Lower lobe of right lung (tissue), 2 donors: Measurements from ENCODE around the gene NT5C1A. TPM values are rescaled to one million over a fixed set of nuclear protein-coding genes. Genes with fewer than 3 reads are reported as not detected.

ENCODE experiments used
- ATAC-seq, 2 donors: fragments of 200-7000 bp; cut with Tn5 transposase; one replicate each; pipeline ENCODE4 v1.9.1; 2020 to 2022; ENCODE audit warnings: mild to moderate bottlenecking in 2 of 2, moderate library complexity in 2 of 2
- DNase-seq: peaks from one replicate; pipeline ENCODE4 v3.0.0-alpha.2; 2020
- H3K27ac ChIP-seq: fragments of 200-600 bp; one replicate; pipeline ENCODE4 v1.8.0; 2022
- H3K27me3 ChIP-seq: fragments of 200-600 bp; one replicate; pipeline ENCODE4 v1.8.0; 2022; ENCODE audit warnings: low read depth
- H3K36me3 ChIP-seq: fragments of 200-600 bp; one replicate; pipeline ENCODE4 v1.8.0; 2022; ENCODE audit warnings: mild to moderate bottlenecking
- H3K4me1 ChIP-seq: fragments of 200-600 bp; one replicate; pipeline ENCODE4 v1.8.0; 2022
- H3K4me3 ChIP-seq: fragments of 200-600 bp; one replicate; pipeline ENCODE4 v1.8.0; 2022; ENCODE audit warnings: mild to moderate bottlenecking
- H3K9me3 ChIP-seq: fragments of 200-600 bp; one replicate; pipeline ENCODE4 v1.8.0; 2022
- intact Hi-C: fragments of 100-400 bp; cut with DNase I; formaldehyde crosslinking; loops from one replicate; pipeline ENCODE4 v1.11.0; 2022
- total RNA-seq: library from RNA; stranded (reverse); fragmentation: NEBNext Ultra II Directional; extraction: Animal tissue kit (Norgen Biotek cat#: 25700); gene quantifications from one replicate; pipeline ENCODE4 v1.2.1, GENCODE V29; 2021
- TF ChIP-seq, protein P1 (sequence below): fragments of 200-600 bp; IDR thresholded peaks from one replicate; pipeline ENCODE4 v1.8.0; 2022; ENCODE audit warnings: antibody characterized with exemption, mild to moderate bottlenecking
- donor health status: DM: no; HTN: yes; CAD: no; lungs with severe emphysema.

Gene NT5C1A
- total RNA-seq, 1 donor from 2014 or later: not detected

DNA sequence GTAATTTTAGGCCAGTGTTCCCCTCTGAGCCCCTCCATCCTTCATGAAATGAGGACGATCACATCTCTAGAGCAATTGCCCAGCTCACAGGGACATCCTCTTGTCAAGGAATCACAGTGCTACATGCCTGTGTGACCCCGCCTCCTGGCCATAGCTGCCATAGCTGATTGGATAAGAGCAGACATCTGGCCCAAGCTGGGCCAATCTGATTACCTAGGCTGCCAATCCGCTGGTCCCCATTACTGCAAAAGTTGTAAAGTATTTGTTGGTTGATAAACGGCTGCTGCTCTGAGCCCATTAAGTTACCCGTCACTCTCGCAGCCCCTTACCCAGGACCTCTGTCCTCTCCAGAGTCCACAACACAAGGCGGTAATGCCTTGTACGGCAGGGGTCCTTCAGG, 8.3 kb downstream of the NT5C1A start:
- Histone ChIP-seq H3K9me3 (no peaks in the 10 kb centered on the region), H3K27me3 (no peaks in the 10 kb centered on the region), H3K27ac (no peak overlapping the region), H3K4me3 (no peak overlapping the region), H3K36me3 (no peaks in the 10 kb centered on the region), H3K4me1 (no peaks in the 10 kb centered on the region)
- no peak for DNase-seq
- intact Hi-C loops: no loop called here
- TF ChIP-seq, protein P1, sequence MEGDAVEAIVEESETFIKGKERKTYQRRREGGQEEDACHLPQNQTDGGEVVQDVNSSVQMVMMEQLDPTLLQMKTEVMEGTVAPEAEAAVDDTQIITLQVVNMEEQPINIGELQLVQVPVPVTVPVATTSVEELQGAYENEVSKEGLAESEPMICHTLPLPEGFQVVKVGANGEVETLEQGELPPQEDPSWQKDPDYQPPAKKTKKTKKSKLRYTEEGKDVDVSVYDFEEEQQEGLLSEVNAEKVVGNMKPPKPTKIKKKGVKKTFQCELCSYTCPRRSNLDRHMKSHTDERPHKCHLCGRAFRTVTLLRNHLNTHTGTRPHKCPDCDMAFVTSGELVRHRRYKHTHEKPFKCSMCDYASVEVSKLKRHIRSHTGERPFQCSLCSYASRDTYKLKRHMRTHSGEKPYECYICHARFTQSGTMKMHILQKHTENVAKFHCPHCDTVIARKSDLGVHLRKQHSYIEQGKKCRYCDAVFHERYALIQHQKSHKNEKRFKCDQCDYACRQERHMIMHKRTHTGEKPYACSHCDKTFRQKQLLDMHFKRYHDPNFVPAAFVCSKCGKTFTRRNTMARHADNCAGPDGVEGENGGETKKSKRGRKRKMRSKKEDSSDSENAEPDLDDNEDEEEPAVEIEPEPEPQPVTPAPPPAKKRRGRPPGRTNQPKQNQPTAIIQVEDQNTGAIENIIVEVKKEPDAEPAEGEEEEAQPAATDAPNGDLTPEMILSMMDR: no peak
- ATAC-seq: no peak

DNA sequence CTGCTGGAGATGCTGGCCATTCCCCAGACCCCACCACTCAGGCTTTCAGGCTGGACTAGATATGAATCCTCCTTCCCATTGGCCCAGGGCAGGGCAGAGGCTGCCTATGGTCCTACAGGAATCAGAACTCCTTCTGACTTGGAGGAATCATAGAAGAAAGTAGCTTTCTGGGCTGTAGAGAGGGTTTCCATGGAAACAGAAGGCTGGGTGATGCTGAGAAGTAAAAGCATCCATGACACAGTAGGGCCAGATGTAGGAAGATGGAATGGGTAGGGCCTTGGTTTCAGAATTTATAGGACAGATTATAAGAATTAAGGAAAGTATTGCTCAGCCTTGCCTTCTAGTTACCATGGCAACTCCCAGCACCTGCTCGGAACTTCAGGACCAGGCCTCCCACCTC, 9.0 kb downstream of the NT5C1A start:
- no peak for ATAC-seq
- H3K27ac ChIP-seq: no peak overlapping the region
- intact Hi-C loops: no loop called here
- no peak for DNase-seq
- no peak overlapping the region for H3K4me3 ChIP-seq
- H3K9me3 ChIP-seq: no peaks in the 10 kb centered on the region
- no peaks in the 10 kb centered on the region for H3K36me3 ChIP-seq
- no peaks in the 10 kb centered on the region for H3K27me3 ChIP-seq
- no peaks in the 10 kb centered on the region for H3K4me1 ChIP-seq
- TF ChIP-seq, protein P1: no peak

DNA sequence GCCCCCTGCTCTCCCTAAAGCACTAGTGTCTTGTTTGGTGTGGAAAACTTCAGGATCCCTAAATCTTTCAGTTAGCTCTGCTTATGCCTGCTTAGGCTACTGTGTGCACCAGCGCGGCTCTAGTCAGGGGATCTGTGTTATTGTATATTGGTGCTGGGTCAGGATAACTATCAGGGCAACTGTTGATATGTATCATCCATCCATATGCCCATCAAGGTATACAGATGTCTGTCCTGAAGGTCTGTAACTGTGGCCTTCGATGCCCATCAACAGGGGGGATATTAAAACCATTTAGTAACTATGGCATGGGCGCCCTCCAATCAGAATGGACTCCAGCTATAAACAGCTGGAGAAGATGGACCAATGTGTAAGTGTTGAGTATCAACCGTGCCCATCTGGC, 12.4 kb downstream of the NT5C1A start:
- DNase-seq: no peak
- intact Hi-C loops: no loop called here
- ATAC-seq: no peak
- TF ChIP-seq, protein P1: no peak
- Histone ChIP-seq H3K27me3 (no peaks in the 10 kb centered on the region), H3K27ac (no peak overlapping the region), H3K9me3 (no peaks in the 10 kb centered on the region), H3K36me3 (no peaks in the 10 kb centered on the region), H3K4me3 (no peak overlapping the region), H3K4me1 (no peaks in the 10 kb centered on the region)

DNA sequence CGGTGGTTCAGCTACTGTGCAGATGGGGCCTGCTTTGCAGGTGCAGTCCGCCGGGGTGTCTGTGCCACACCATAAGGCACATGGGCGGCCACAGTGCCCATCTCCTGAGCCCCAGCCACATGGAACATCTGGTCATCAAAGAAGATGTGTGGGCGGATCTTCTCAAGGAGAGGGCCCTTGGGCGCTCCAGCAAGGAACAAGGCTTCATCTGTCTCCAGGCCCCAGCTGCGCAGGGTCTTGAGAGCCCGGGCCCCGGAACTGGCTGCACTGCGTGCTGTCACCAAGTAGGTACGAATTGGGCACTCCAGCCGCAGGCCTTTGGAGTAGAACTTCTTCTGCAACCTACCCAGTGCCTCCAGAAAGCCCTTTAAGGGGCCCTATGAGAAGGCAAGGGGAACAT, 12.8 kb downstream of the NT5C1A start:
- TF ChIP-seq, protein P1: no peak
- DNase-seq (no peak), ATAC-seq (no peak)
- Histone ChIP-seq H3K9me3 (no peaks in the 10 kb centered on the region), H3K4me1 (no peaks in the 10 kb centered on the region), H3K27ac (no peak overlapping the region), H3K36me3 (no peaks in the 10 kb centered on the region), H3K27me3 (no peaks in the 10 kb centered on the region), H3K4me3 (no peak overlapping the region)
- intact Hi-C loops: no loop called here

DNA sequence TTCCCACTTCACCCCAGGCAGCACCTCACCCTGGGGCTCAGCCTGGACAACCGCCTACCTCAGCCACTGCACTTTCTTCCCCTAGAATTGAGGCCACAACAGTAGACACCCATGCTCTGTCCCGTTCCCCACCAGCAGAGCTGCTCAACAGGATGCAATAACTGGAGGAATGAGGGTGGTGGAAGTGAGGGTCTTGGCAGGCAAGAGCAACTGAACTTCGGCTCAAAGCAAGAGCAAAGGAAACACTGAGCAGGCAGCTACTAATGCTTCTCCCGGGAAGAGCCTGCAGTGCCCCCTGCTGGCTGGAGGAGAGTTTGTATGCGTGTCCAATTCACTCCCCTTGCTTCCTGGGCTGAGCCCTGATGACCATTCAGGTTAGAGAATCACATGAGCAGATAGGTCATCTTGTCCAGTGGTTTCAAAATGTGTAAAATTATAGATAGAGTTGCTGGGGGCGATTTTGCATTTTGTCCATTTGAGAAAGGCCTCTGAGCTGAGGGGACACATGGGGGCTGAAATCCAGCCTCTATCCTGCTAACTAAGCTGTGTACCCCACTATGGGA, 13.9 kb downstream of the NT5C1A start:
- Histone ChIP-seq H3K36me3 (no peaks in the 10 kb centered on the region), H3K4me3 (no peak overlapping the region), H3K27ac (no peak overlapping the region), H3K27me3 (no peaks in the 10 kb centered on the region), H3K9me3 (no peaks in the 10 kb centered on the region), H3K4me1 (peaks cover 9% of the 10 kb centered on the region)
- TF ChIP-seq, protein P1: peak; percentile 81
- ATAC-seq: peak; percentile 62 to 73
- peak; percentile 70 for DNase-seq
- intact Hi-C loops: no loop called here
